ENCODE data around the gene B4GALNT3.
A peak's percentile ranks its signal among the peaks of the same experiment; 100 is the strongest.

The B4GALNT3 gene

GRCh38 chr12:454833-455232 lies 4.9 kb upstream of the B4GALNT3 start:
- FAIRE-seq (no peak), DNase-seq (ENCODE audit: insufficient read length, low spot score) (no peak)
- TF ChIP-seq SPI1 (IDR thresholded peaks at IDR 0.05; ENCODE audit: low read depth, low read length) (no peak), POU2F2 (IDR thresholded peaks at IDR 0.05; ENCODE audit: low read depth, low read length) (no peak), POLR2A (IDR thresholded peaks at IDR 0.05; ENCODE audit: low read depth, low read length) (no peak), PAX5 (IDR thresholded peaks at IDR 0.05; ENCODE audit: insufficient read depth, low read length, severe bottlenecking) (no peak), POLR2AphosphoS5 (IDR thresholded peaks at IDR 0.05; ENCODE audit: low read depth, low read length) (no peak), TAF1 (IDR thresholded peaks at IDR 0.05; ENCODE audit: low read depth, low read length) (no peak)

DNA sequence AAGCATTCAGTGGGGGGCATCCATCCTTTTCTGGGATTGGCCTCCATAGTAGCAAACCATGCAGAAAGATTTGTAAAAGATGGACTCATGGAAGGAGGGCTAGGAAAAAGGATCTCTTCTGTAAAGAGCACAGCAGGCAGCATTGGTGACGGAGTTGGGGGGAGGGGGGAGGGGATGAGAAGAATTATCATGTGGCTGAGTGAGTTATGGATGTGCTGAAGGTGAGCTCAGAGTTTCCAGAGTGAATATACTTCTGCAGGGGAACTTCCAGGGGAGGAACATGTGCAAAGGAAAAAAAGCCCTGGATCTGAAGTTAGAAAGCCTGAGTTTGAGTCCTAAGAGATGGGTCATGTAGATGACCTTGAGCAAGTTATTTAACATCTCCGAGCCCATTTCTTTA lies 3.9 kb upstream of the B4GALNT3 start:
- TF ChIP-seq PAX5 (IDR thresholded peaks at IDR 0.05; ENCODE audit: insufficient read depth, low read length, severe bottlenecking) (no peak), POLR2A (IDR thresholded peaks at IDR 0.05; ENCODE audit: low read depth, low read length) (no peak)
- FAIRE-seq (no peak), DNase-seq (ENCODE audit: insufficient read length, low spot score) (no peak)

GRCh38 chr12:457676-458075 lies 2.1 kb upstream of the B4GALNT3 start:
- TF ChIP-seq TAF1 (IDR thresholded peaks at IDR 0.05; ENCODE audit: low read depth, low read length) (no peak), POU2F2 (IDR thresholded peaks at IDR 0.05; ENCODE audit: low read depth, low read length) (no peak), POLR2AphosphoS5 (IDR thresholded peaks at IDR 0.05; ENCODE audit: low read depth, low read length) (no peak), SPI1 (IDR thresholded peaks at IDR 0.05; ENCODE audit: low read depth, low read length) (no peak), POLR2A (IDR thresholded peaks at IDR 0.05; ENCODE audit: low read depth, low read length) (no peak)
- DNase-seq (ENCODE audit: insufficient read length, low spot score): no peak
- FAIRE-seq: no peak

DNA sequence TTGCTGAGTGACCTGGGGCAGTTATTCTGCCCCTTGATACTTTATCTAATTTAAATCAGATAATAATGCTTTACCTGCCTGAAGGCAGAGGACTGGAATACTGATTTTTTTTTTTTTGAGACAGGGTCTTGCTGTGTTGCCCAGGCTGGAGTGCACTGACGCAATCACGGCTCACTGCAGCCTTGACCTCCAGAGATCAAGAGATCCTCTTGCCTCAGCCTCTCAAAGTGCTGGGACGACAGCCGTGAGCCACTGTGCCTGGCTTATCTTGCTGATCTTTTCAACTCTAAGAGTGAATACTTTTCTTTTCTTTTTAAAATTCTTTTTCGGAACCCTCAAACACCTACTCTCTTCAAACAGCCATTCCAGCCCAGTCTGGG lies 699 bp upstream of the B4GALNT3 start:
- TF ChIP-seq TAF1 (IDR thresholded peaks at IDR 0.05; ENCODE audit: low read depth, low read length) (no peak), POLR2A (IDR thresholded peaks at IDR 0.05; ENCODE audit: low read depth, low read length) (no peak)
- FAIRE-seq (no peak), DNase-seq (ENCODE audit: insufficient read length, low spot score) (no peak)

DNA sequence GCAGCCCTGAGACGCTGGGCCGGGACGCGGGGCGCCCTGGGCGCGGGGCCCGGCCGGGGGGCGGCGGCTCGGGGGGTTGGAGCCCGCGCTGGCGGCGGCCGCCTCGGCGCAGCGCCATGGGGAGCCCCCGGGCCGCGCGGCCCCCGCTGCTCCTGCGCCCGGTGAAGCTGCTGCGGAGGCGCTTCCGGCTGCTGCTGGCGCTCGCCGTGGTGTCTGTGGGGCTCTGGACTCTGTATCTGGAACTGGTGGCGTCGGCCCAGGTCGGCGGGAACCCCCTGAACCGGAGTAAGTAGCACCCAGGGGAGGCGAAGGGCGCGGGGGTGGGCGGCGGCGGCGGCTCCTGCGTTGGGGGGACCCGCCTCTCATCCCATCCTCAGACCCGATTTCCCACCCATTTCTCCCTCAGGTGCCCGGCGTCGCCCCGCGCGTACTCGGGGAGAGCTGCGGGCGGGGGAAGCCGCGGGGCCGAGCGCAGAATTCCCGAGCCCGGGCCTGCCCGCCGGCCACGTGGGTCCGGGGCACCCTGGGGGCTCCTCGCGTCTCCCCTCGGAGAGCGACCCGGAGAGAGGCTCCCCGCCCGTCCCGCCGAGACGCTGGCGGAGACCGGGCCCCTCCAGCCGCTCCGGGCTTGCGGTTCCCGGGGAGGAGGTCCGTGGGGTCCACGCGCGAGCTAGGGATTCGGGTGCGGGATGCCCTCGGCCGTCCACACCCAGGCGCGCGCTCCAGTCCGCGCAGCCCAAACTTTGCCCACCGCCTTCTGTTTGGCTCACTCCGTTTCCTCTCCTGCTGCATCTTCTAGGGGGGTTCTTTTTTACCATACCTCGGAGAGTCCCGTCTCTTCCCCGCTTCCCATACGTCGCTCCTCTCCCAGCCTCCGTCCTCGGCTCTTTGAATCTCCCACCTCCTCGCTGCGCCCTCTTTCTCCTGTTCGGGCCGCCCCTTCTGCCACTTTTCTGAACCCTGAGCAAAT lies 807 bp downstream of the B4GALNT3 start:
- TF ChIP-seq POU2F2 (IDR thresholded peaks at IDR 0.05; ENCODE audit: low read depth, low read length) (no peak), TAF1 (IDR thresholded peaks at IDR 0.05; ENCODE audit: low read depth, low read length) (no peak), POLR2A (IDR thresholded peaks at IDR 0.05; ENCODE audit: low read depth, low read length) (no peak), SPI1 (IDR thresholded peaks at IDR 0.05; ENCODE audit: low read depth, low read length) (no peak), PAX5 (IDR thresholded peaks at IDR 0.05; ENCODE audit: insufficient read depth, low read length, severe bottlenecking) (no peak), POLR2AphosphoS5 (IDR thresholded peaks at IDR 0.05; ENCODE audit: low read depth, low read length) (no peak)
- DNase-seq (ENCODE audit: insufficient read length, low spot score) (peak; percentile 55), FAIRE-seq (no peak)

DNA sequence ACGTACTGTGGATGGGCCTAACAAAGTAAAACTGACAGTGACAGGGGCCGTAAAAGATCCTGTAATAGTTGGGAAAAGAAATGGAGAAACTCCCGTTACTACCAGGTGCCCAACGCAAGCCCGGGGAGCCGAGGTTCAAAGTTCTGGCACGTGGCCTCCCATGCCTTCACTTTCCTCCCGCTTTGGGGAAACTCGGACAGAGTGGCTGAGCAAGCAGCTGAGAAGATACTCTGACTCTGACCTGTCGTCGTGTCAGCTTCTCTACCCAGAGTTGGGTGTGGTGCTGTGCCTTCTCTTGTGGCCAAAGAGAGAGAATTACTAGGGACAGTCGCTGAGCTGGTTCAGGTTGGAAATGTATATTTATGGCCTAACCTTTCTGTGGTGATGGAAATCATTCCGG lies 1.7 kb downstream of the B4GALNT3 start:
- TF ChIP-seq POLR2AphosphoS5 (IDR thresholded peaks at IDR 0.05; ENCODE audit: low read depth, low read length): no peak
- TF ChIP-seq POU2F2 (IDR thresholded peaks at IDR 0.05; ENCODE audit: low read depth, low read length): no peak
- no peak for TF ChIP-seq TAF1 (IDR thresholded peaks at IDR 0.05; ENCODE audit: low read depth, low read length)
- TF ChIP-seq POLR2A (IDR thresholded peaks at IDR 0.05; ENCODE audit: low read depth, low read length): no peak
- no peak for TF ChIP-seq PAX5 (IDR thresholded peaks at IDR 0.05; ENCODE audit: insufficient read depth, low read length, severe bottlenecking)
- no peak for TF ChIP-seq SPI1 (IDR thresholded peaks at IDR 0.05; ENCODE audit: low read depth, low read length)
- no peak for FAIRE-seq
- no peak for DNase-seq (ENCODE audit: insufficient read length, low spot score)

- FAIRE-seq (no peak), DNase-seq (ENCODE audit: insufficient read length, low spot score) (no peak)
- TF ChIP-seq SPI1 (IDR thresholded peaks at IDR 0.05; ENCODE audit: low read depth, low read length): no peak
These were observed 3.4 kb downstream of the B4GALNT3 start for GRCh38 chr12:462936-463705.

GRCh38 chr12:464484-465267 lies 4.9 kb downstream of the B4GALNT3 start:
- TF ChIP-seq POLR2A (IDR thresholded peaks at IDR 0.05; ENCODE audit: low read depth, low read length): no peak
- no peak for TF ChIP-seq POU2F2 (IDR thresholded peaks at IDR 0.05; ENCODE audit: low read depth, low read length)
- TF ChIP-seq POLR2AphosphoS5 (IDR thresholded peaks at IDR 0.05; ENCODE audit: low read depth, low read length): no peak
- no peak for TF ChIP-seq SPI1 (IDR thresholded peaks at IDR 0.05; ENCODE audit: low read depth, low read length)
- TF ChIP-seq TAF1 (IDR thresholded peaks at IDR 0.05; ENCODE audit: low read depth, low read length): no peak
- TF ChIP-seq PAX5 (IDR thresholded peaks at IDR 0.05; ENCODE audit: insufficient read depth, low read length, severe bottlenecking): no peak
- DNase-seq (ENCODE audit: insufficient read length, low spot score): no peak
- no peak for FAIRE-seq

GRCh38 chr12:466039-466438 lies 6.3 kb downstream of the B4GALNT3 start:
- TF ChIP-seq SPI1 (IDR thresholded peaks at IDR 0.05; ENCODE audit: low read depth, low read length) (no peak), POU2F2 (IDR thresholded peaks at IDR 0.05; ENCODE audit: low read depth, low read length) (no peak), PAX5 (IDR thresholded peaks at IDR 0.05; ENCODE audit: insufficient read depth, low read length, severe bottlenecking) (no peak)
- DNase-seq (ENCODE audit: insufficient read length, low spot score): no peak
- no peak for FAIRE-seq
